ENCODE results near the gene KRTAP22-2.

KRTAP22-2 gene

GRCh38 chr21:30613836-30614235, 23.6 kb upstream of the KRTAP22-2 start, which contains the start of gene KRTAP6-1:
KRTAP6-1 (minus strand) TSS chr21:30613930; CDS start chr21:30613904, 26 bp downstream.
- no peak within 1 kb of the TSS for H3K9ac ChIP-seq (ENCODE audit: low read depth, low read length)
- H3K4me1 ChIP-seq (ENCODE audit: control insufficient read depth, insufficient read depth, low read length) = no peaks in the 10 kb centered on the region
- H3K27me3 ChIP-seq (ENCODE audit: control insufficient read depth, insufficient read depth, low read length) = no peaks in the 10 kb centered on the region
- no peak within 1 kb of the TSS for H3K4me3 ChIP-seq (ENCODE audit: low read depth, low read length)
- no peak within 1 kb of the TSS for H3K27ac ChIP-seq (ENCODE audit: low read depth, low read length)
- peaks cover 7% of the 10 kb centered on the region; the same call in 1 of the 2 replicates for H3K9me3 ChIP-seq (ENCODE audit: control insufficient read depth, insufficient read depth, low read length)
- no peaks in the 10 kb centered on the region for H3K36me3 ChIP-seq (ENCODE audit: control insufficient read depth, insufficient read depth, low read length)

- no peaks in the 10 kb centered on the region for H3K27me3 ChIP-seq (ENCODE audit: control insufficient read depth, insufficient read depth, low read length)
- peaks cover 7% of the 10 kb centered on the region; the same call in 1 of the 2 replicates for H3K9me3 ChIP-seq (ENCODE audit: control insufficient read depth, insufficient read depth, low read length)
- no peaks in the 10 kb centered on the region for H3K36me3 ChIP-seq (ENCODE audit: control insufficient read depth, insufficient read depth, low read length)
- no peak overlapping the region for H3K9ac ChIP-seq (ENCODE audit: low read depth, low read length)
- H3K4me3 ChIP-seq (ENCODE audit: low read depth, low read length) = no peak overlapping the region
- H3K27ac ChIP-seq (ENCODE audit: low read depth, low read length) = no peak overlapping the region
- no peaks in the 10 kb centered on the region for H3K4me1 ChIP-seq (ENCODE audit: control insufficient read depth, insufficient read depth, low read length)
Measured at GRCh38 chr21:30612132-30612531, 21.9 kb upstream of the KRTAP22-2 start.

GRCh38 chr21:30605968-30606367, 15.8 kb upstream of the KRTAP22-2 start:
- Histone ChIP-seq H3K27me3 (ENCODE audit: control insufficient read depth, insufficient read depth, low read length) (no peaks in the 10 kb centered on the region), H3K4me1 (ENCODE audit: control insufficient read depth, insufficient read depth, low read length) (no peaks in the 10 kb centered on the region), H3K36me3 (ENCODE audit: control insufficient read depth, insufficient read depth, low read length) (no peaks in the 10 kb centered on the region), H3K9me3 (ENCODE audit: control insufficient read depth, insufficient read depth, low read length) (0 out of 2 replicates have a peak, but pooled peaks cover under 1% of the 10 kb centered on the region), H3K27ac (ENCODE audit: low read depth, low read length) (no peak overlapping the region), H3K9ac (ENCODE audit: low read depth, low read length) (no peak overlapping the region), H3K4me3 (ENCODE audit: low read depth, low read length) (no peak overlapping the region)

- no peak within 1 kb of the TSS for H3K27ac ChIP-seq (ENCODE audit: low read depth, low read length)
- no peaks in the 10 kb centered on the region for H3K27me3 ChIP-seq (ENCODE audit: control insufficient read depth, insufficient read depth, low read length)
- no peaks in the 10 kb centered on the region for H3K4me1 ChIP-seq (ENCODE audit: control insufficient read depth, insufficient read depth, low read length)
- no peaks in the 10 kb centered on the region for H3K36me3 ChIP-seq (ENCODE audit: control insufficient read depth, insufficient read depth, low read length)
- no peak within 1 kb of the TSS for H3K4me3 ChIP-seq (ENCODE audit: low read depth, low read length)
- H3K9me3 ChIP-seq (ENCODE audit: control insufficient read depth, insufficient read depth, low read length) = no peaks in the 10 kb centered on the region; the same call in 1 of the 2 replicates
- H3K9ac ChIP-seq (ENCODE audit: low read depth, low read length) = no peak within 1 kb of the TSS
Measured at GRCh38 chr21:30600787-30601186, 10.6 kb upstream of the KRTAP22-2 start, which contains the start of gene KRTAP22-1. KRTAP22-1 (plus strand) TSS chr21:30601087.

- Histone ChIP-seq H3K9me3 (ENCODE audit: control insufficient read depth, insufficient read depth, low read length) (no peaks in the 10 kb centered on the region; the same call in 1 of the 2 replicates), H3K36me3 (ENCODE audit: control insufficient read depth, insufficient read depth, low read length) (no peaks in the 10 kb centered on the region), H3K9ac (ENCODE audit: low read depth, low read length) (no peak within 1 kb of the TSS), H3K27me3 (ENCODE audit: control insufficient read depth, insufficient read depth, low read length) (no peaks in the 10 kb centered on the region), H3K4me1 (ENCODE audit: control insufficient read depth, insufficient read depth, low read length) (no peaks in the 10 kb centered on the region), H3K27ac (ENCODE audit: low read depth, low read length) (no peak within 1 kb of the TSS), H3K4me3 (ENCODE audit: low read depth, low read length) (no peak within 1 kb of the TSS)
Measured at GRCh38 chr21:30598802-30599201, 8.6 kb upstream of the KRTAP22-2 start, which contains the start of gene KRTAP6-2. KRTAP6-2 (minus strand) TSS chr21:30598902; CDS start chr21:30598874, 28 bp downstream.

GRCh38 chr21:30592140-30592539, 1.9 kb upstream of the KRTAP22-2 start, which contains the start of gene KRTAP6-3:
KRTAP6-3 (plus strand) TSS chr21:30592440; CDS start chr21:30592446, 6 bp downstream.
- Histone ChIP-seq H3K27me3 (ENCODE audit: control insufficient read depth, insufficient read depth, low read length) (no peaks in the 10 kb centered on the region), H3K9me3 (ENCODE audit: control insufficient read depth, insufficient read depth, low read length) (no peaks in the 10 kb centered on the region), H3K27ac (ENCODE audit: low read depth, low read length) (no peak within 1 kb of the TSS), H3K36me3 (ENCODE audit: control insufficient read depth, insufficient read depth, low read length) (no peaks in the 10 kb centered on the region), H3K4me1 (ENCODE audit: control insufficient read depth, insufficient read depth, low read length) (no peaks in the 10 kb centered on the region), H3K9ac (ENCODE audit: low read depth, low read length) (no peak within 1 kb of the TSS), H3K4me3 (ENCODE audit: low read depth, low read length) (no peak within 1 kb of the TSS)

GRCh38 chr21:30582870-30583269, 7.3 kb downstream of the KRTAP22-2 start:
- Histone ChIP-seq H3K27me3 (ENCODE audit: control insufficient read depth, insufficient read depth, low read length) (no peaks in the 10 kb centered on the region), H3K36me3 (ENCODE audit: control insufficient read depth, insufficient read depth, low read length) (no peaks in the 10 kb centered on the region), H3K4me1 (ENCODE audit: control insufficient read depth, insufficient read depth, low read length) (no peaks in the 10 kb centered on the region)

GRCh38 chr21:30580132-30580531, 10.1 kb downstream of the KRTAP22-2 start:
- Histone ChIP-seq H3K27me3 (ENCODE audit: control insufficient read depth, insufficient read depth, low read length) (no peaks in the 10 kb centered on the region), H3K27ac (ENCODE audit: low read depth, low read length) (no peak overlapping the region)

More at GRCh38 chr21:30582870-30583269, 7.3 kb downstream of the KRTAP22-2 start:
- Histone ChIP-seq H3K4me3 (ENCODE audit: low read depth, low read length) (no peak overlapping the region), H3K9ac (ENCODE audit: low read depth, low read length) (no peak overlapping the region), H3K27ac (ENCODE audit: low read depth, low read length) (no peak overlapping the region), H3K9me3 (ENCODE audit: control insufficient read depth, insufficient read depth, low read length) (no peaks in the 10 kb centered on the region)

GRCh38 chr21:30579346-30579745, 10.9 kb downstream of the KRTAP22-2 start:
- no peaks in the 10 kb centered on the region for H3K27me3 ChIP-seq (ENCODE audit: control insufficient read depth, insufficient read depth, low read length)
- no peaks in the 10 kb centered on the region for H3K36me3 ChIP-seq (ENCODE audit: control insufficient read depth, insufficient read depth, low read length)
- H3K9me3 ChIP-seq (ENCODE audit: control insufficient read depth, insufficient read depth, low read length) = no peaks in the 10 kb centered on the region
- no peak overlapping the region for H3K9ac ChIP-seq (ENCODE audit: low read depth, low read length)
- no peaks in the 10 kb centered on the region for H3K4me1 ChIP-seq (ENCODE audit: control insufficient read depth, insufficient read depth, low read length)
- H3K27ac ChIP-seq (ENCODE audit: low read depth, low read length) = no peak overlapping the region
- no peak overlapping the region for H3K4me3 ChIP-seq (ENCODE audit: low read depth, low read length)

More at GRCh38 chr21:30580132-30580531, 10.1 kb downstream of the KRTAP22-2 start:
- H3K9ac ChIP-seq (ENCODE audit: low read depth, low read length) = no peak overlapping the region
- H3K4me3 ChIP-seq (ENCODE audit: low read depth, low read length) = no peak overlapping the region
- no peaks in the 10 kb centered on the region for H3K9me3 ChIP-seq (ENCODE audit: control insufficient read depth, insufficient read depth, low read length)
- no peaks in the 10 kb centered on the region for H3K36me3 ChIP-seq (ENCODE audit: control insufficient read depth, insufficient read depth, low read length)
- no peaks in the 10 kb centered on the region for H3K4me1 ChIP-seq (ENCODE audit: control insufficient read depth, insufficient read depth, low read length)

- H3K36me3 ChIP-seq (ENCODE audit: control insufficient read depth, insufficient read depth, low read length) = no peaks in the 10 kb centered on the region
- H3K27ac ChIP-seq (ENCODE audit: low read depth, low read length) = no peak overlapping the region
- no peak overlapping the region for H3K9ac ChIP-seq (ENCODE audit: low read depth, low read length)
- H3K27me3 ChIP-seq (ENCODE audit: control insufficient read depth, insufficient read depth, low read length) = no peaks in the 10 kb centered on the region
- H3K4me3 ChIP-seq (ENCODE audit: low read depth, low read length) = no peak overlapping the region
- H3K9me3 ChIP-seq (ENCODE audit: control insufficient read depth, insufficient read depth, low read length) = no peaks in the 10 kb centered on the region
- H3K4me1 ChIP-seq (ENCODE audit: control insufficient read depth, insufficient read depth, low read length) = no peaks in the 10 kb centered on the region
Measured at GRCh38 chr21:30577766-30578165, 12.4 kb downstream of the KRTAP22-2 start.

- Histone ChIP-seq H3K27me3 (ENCODE audit: control insufficient read depth, insufficient read depth, low read length) (no peaks in the 10 kb centered on the region), H3K4me3 (ENCODE audit: low read depth, low read length) (no peak overlapping the region), H3K36me3 (ENCODE audit: control insufficient read depth, insufficient read depth, low read length) (no peaks in the 10 kb centered on the region), H3K9ac (ENCODE audit: low read depth, low read length) (no peak overlapping the region), H3K4me1 (ENCODE audit: control insufficient read depth, insufficient read depth, low read length) (no peaks in the 10 kb centered on the region), H3K9me3 (ENCODE audit: control insufficient read depth, insufficient read depth, low read length) (no peaks in the 10 kb centered on the region), H3K27ac (ENCODE audit: low read depth, low read length) (no peak overlapping the region)
Measured at GRCh38 chr21:30567617-30568016, 22.6 kb downstream of the KRTAP22-2 start.

All from HUES48 (cell line).